Measurements from ENCODE around the gene TST.

Gene TST
- total RNA-seq: 0.24 to 2.0 reads per million in 2 donors

GRCh38 chr22:37019309-37020191 lies at the start of gene TST, which contains the start of gene MPST:
Gene TST, minus strand, starts transcription at chr22:37019447. Its CDS starts 715 bp downstream, at chr22:37018732.
Gene MPST, plus strand, starts transcription at chr22:37019742. Its CDS starts 95 bp downstream, at chr22:37019837.
- DNase-seq: peak; percentile 32

DNA sequence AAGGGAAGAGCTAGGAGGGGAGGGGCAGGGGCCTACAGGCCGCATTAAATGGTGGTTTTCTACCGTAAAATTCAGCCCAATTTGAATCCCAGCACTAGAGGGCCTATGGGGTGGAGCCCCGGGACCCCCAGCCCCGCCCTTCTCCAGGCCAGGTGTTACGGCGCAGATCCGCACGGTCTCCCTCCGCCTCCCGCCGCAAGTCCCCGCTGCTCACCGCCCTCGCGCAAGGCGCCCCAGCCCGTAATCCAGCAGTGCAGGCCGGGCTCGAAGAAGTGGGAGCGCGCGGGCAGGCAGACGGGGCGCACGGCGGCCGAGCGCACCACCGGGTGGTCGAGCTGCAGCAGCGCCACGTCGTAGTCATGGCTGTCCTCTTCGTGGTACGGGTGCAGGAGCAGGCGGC lies 49.6 kb upstream of the TST start:
- no peak for DNase-seq

DNA sequence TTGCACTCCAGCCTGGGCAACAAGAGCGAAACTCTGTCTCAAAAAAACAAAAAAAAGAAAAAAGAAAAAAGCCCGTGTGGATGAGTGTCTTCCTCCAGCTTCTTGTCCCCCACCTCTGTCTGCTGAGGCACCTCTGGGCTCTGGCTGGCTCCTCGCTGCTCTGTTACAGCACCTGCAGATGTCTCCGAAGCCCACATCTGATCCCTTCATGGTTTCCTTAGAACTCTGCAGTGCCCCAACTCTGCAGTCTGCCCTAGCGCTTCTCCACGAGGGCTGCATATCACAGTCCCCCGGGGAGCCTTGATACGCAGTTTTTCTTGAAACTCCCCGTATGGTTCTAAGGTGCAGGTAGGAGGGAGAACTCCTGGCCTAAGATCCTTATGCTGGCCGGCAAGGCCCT lies 48.2 kb upstream of the TST start:
- no peak for DNase-seq

- DNase-seq: no peak
Observed at GRCh38 chr22:37065961-37066360, 46.7 kb upstream of the TST start.

GRCh38 chr22:37065180-37065579 lies 45.9 kb upstream of the TST start:
- no peak for DNase-seq

GRCh38 chr22:37064553-37064952 lies 45.3 kb upstream of the TST start:
- DNase-seq: no peak

- DNase-seq: no peak
Observed at GRCh38 chr22:37063431-37064420, 44.5 kb upstream of the TST start.

GRCh38 chr22:37062702-37063381 lies 43.6 kb upstream of the TST start:
- no peak for DNase-seq

DNA sequence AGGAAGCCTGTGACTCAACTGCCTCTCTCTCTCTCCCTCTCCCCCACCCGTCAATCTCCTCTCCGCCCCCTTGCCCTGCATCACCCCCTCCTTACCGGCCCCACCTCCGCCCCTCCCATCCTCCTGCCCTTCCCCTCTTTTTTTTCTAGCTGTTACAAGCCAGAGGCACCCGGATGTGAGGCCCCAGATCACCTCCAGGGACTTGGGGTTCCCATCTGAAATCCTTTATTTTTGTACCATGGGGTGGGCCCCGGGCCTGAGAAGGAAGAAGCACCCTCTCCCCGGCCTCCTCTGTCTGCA lies 43.1 kb upstream of the TST start:
- no peak for DNase-seq

GRCh38 chr22:37061611-37062375 lies 42.5 kb upstream of the TST start:
- DNase-seq: no peak

- DNase-seq: no peak
Observed at GRCh38 chr22:37060801-37061610, 41.8 kb upstream of the TST start.

DNA sequence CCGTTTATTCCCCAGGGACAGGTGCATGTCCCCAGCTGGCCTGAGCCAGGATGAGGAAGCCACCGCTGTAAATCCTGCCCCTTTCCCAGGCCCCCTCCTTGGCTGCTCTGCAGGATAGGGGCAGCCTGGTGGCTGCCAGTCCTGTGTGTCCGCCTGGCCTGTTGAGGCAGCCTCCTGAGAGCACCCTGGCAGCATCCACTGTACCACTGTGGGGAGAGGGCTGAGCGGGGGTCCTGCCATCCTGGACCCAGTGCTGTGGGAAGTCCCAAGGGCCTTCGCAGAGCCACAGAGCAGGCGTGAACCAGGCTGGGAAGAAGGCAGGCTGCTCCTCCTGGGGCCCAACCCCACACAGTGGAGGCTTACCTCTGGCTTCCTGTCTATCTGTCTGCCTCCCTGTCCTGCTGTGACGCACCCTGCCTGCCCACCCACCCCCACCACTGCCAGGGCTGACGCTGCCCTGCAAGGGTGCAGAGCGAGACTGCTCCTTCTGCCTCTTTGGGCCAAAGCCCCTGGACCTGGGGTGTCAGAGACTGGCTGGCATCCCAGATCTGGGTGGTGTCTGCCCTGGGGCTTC lies 40.7 kb upstream of the TST start:
- no peak for DNase-seq

DNA sequence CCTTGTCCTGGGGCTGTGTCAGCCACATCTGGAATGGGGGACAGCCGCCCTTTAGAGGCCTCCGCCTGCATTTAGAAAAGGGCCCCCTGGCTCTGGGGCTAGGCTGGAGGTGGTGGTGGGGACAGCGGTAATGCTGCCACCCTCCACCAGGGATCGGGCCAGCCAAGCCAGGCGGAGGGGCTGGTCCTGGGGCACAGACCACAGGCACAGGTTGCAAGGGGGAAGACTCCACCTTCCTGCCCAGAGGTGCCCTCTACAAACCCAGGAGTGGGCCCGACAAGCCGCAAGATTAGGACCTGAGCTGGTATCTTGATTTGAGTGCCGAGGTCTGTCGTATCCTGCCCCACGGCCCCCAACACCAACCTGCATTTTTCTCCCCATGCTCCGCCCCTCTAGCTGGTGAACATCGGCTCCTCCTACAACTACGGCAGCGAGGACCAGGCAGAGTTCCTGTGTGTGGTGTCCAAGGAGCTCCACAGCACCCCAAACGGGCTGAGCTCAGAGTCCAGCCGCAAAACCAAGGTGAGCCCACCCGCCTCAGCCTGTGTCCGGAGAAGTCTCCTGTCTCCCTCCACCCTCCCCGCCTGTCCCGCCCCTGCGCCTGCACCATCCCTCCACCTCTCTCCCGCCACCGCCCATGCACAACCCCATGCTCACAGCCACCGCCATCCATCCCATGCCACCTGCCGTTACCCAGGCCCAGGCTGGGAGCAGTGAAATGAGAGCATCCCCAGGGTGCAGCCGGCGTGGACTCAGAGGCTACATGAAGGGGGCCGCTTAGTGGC lies 39.9 kb upstream of the TST start:
- no peak for DNase-seq

- DNase-seq: no peak
Observed at GRCh38 chr22:37057796-37058510, 38.7 kb upstream of the TST start.

DNA sequence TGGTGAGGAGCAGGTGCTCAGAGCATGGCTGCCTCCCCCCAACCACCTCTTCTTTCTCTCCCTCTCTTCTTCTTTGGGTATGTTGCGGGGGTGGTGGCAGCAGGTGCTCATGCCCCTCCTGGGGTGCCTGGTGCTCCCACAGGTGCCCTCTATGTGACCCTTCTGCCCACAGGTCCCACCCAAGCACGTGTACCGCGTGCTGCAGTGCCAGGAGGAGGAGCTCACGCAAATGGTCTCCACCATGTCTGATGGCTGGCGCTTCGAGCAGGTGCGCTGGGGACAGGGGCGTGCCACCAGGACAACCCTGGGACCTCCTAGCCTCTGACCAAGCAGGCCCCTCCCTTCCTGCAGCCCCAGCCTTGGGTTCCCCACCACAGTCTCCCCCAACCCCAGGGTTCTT lies 38.0 kb upstream of the TST start:
- no peak for DNase-seq

DNA sequence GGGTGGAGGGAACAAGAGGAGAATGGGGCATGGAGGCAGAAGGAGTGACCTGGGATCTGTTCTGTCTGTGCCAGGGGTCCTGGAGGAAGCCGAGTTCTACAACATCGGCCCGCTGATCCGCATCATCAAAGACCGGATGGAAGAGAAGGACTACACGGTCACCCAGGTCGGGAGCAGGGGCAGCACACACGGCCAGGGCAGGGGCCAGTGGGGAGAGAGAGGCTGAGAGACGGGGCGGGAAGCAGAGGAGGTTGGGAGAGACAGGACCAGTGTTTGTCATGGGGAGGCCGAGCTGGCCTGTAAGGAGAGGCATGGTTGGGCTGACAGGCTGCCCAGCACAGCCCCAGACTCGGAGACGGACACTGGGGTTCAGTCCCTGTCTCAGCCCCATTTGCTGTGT lies 37.0 kb upstream of the TST start:
- no peak for DNase-seq

GRCh38 chr22:37054600-37055365 lies 35.5 kb upstream of the TST start:
- no peak for DNase-seq

- DNase-seq: no peak
Observed at GRCh38 chr22:37054056-37054395, 34.8 kb upstream of the TST start.

Measured in T-helper 9 cell (primary cell).